GM18498 (cell line): ENCODE results near the gene FASTK.

Experiments used
- ATAC-seq: cut with Tn5 transposase; IDR thresholded peaks from one replicate; pipeline ENCODE4 v1.9.1; 2021; ENCODE audit warnings: mild to moderate bottlenecking, moderate library complexity; ENCODE audit not compliant: unreplicated experiment

FASTK gene

GRCh38 chr7:151083071-151083823 lies 2.6 kb upstream of the FASTK start, which contains the start of gene TMUB1:
Gene TMUB1 (minus strand): TSS chr7:151083493. CDS start chr7:151082563, 930 bp downstream.
- peak; percentile 53 for ATAC-seq

GRCh38 chr7:151082141-151083070 lies 1.8 kb upstream of the FASTK start:
- ATAC-seq, result no peak

- ATAC-seq, result no peak
Observed at GRCh38 chr7:151081170-151082101, 827 bp upstream of the FASTK start.

- ATAC-seq, result peak; percentile 5
Observed at GRCh38 chr7:151080067-151080521, 515 bp downstream of the FASTK start.

- no peak for ATAC-seq
Observed at GRCh38 chr7:151079199-151079910, 1.3 kb downstream of the FASTK start.

GRCh38 chr7:151078233-151079040 lies 2.2 kb downstream of the FASTK start:
- ATAC-seq, result no peak

GRCh38 chr7:151077705-151078232 lies 2.8 kb downstream of the FASTK start:
- no peak for ATAC-seq

GRCh38 chr7:151076863-151077704 lies 3.5 kb downstream of the FASTK start:
- no peak for ATAC-seq

- ATAC-seq, result no peak
Observed at GRCh38 chr7:151075978-151076426, 4.6 kb downstream of the FASTK start.

GRCh38 chr7:151075662-151075971 lies 5.0 kb downstream of the FASTK start:
- ATAC-seq, result no peak

GRCh38 chr7:151074817-151075661 lies 5.6 kb downstream of the FASTK start:
- ATAC-seq, result no peak

- no peak for ATAC-seq
Observed at GRCh38 chr7:151073990-151074389, 6.6 kb downstream of the FASTK start.

GRCh38 chr7:151071032-151071866 lies 9.4 kb downstream of the FASTK start:
- ATAC-seq, result no peak

- no peak for ATAC-seq
Observed at GRCh38 chr7:151070574-151070960, 10.0 kb downstream of the FASTK start.

- no peak for ATAC-seq
Observed at GRCh38 chr7:151069841-151070573, 10.6 kb downstream of the FASTK start.
